ENCODE results near the gene FAF1.

- TF ChIP-seq CTCF (IDR thresholded peaks at IDR 0.05) (no peak), POLR2AphosphoS5 (IDR thresholded peaks at IDR 0.05) (no peak), POLR2A (IDR thresholded peaks at IDR 0.05) (no peak)
Measured at GRCh38 chr1:50454911-50455310, 505.2 kb downstream of the FAF1 start.
